B cell (primary cell): ENCODE measurements around the gene GANC. TPM values are rescaled to one million over a fixed set of nuclear protein-coding genes. Genes with fewer than 3 reads are reported as not detected.

Experiments
- ATAC-seq: fragments of 200-7000 bp; cut with Tn5 transposase; one replicate; pipeline ENCODE4 v1.10.0; 2021; ENCODE audit warnings: low read depth, mild to moderate bottlenecking, moderate number of reproducible peaks, moderate library complexity
- CTCF ChIA-PET: fragments of 350-600 bp; sonication (Branson Sonifier 250); formaldehyde crosslinking; loops from one replicate; lab custom pipeline; 2021; ENCODE audit warnings: antibody characterized with exemption, inconsistent platforms; lab: Charles Lee
- POLR2A ChIA-PET: fragments of 350-600 bp; sonication (Branson Sonifier 250); formaldehyde crosslinking; loops from one replicate; lab custom pipeline; 2021; ENCODE audit warnings: antibody characterized with exemption; lab: Charles Lee
- DNase-seq: peaks from one replicate; pipeline ENCODE4 v3.0.0; 2013
- H2AFZ ChIP-seq: 2 replicates; pipeline ENCODE4 v1.6.1; 2012; ENCODE audit warnings: mild to moderate bottlenecking, low read depth, low read length; ENCODE audit not compliant: insufficient read depth, poor library complexity, severe bottlenecking
- H3K27ac ChIP-seq, 2 donors: 1 replicate in 1 of 2; 2 replicates in 1 of 2; pipeline ENCODE4 v1.5.1; 2012 to 2013; ENCODE audit warnings: low read length in 2 of 2, mild to moderate bottlenecking in 2 of 2, moderate library complexity in 1 of 2
- H3K27me3 ChIP-seq, 4 experiments: fragments of 200-600 bp in 1 of 4; sonication (generic) in 1 of 4; replicated peaks in 1 of 4; 1 replicate in 2 of 4; 2 replicates in 2 of 4; pipeline versions ENCODE4 v1.6.1 to v1.7.0; 2013 to 2016; ENCODE audit warnings: low read length in 3 of 4, mild to moderate bottlenecking in 2 of 4, mixed read lengths in 1 of 4, moderate library complexity in 1 of 4; ENCODE audit not compliant: insufficient read depth in 4 of 4, control insufficient read depth in 3 of 4; ENCODE audit errors: control extremely low read depth in 1 of 4
- H3K36me3 ChIP-seq, 2 experiments: replicated peaks in 1 of 2; 1 replicate in 1 of 2; 2 replicates in 1 of 2; pipeline versions ENCODE4 v1.6.1 to v1.7.1; 2013; ENCODE audit warnings: low read length in 1 of 2; ENCODE audit not compliant: insufficient read depth in 2 of 2, control insufficient read depth in 1 of 2; ENCODE audit errors: control extremely low read depth in 1 of 2, extremely low read depth in 1 of 2
- H3K4me1 ChIP-seq, 2 donors: fragments of 200-600 bp in 1 of 2; sonication (generic) in 1 of 2; 1 replicate in 1 of 2; 2 replicates in 1 of 2; pipeline versions ENCODE4 v1.5.1 to v1.6.1; 2013 to 2017; ENCODE audit warnings: low read length in 2 of 2; ENCODE audit not compliant: control insufficient read depth in 2 of 2, insufficient read depth in 2 of 2
- H3K4me2 ChIP-seq: replicated peaks from 2 replicates; pipeline ENCODE3; 2012; ENCODE audit warnings: mild to moderate bottlenecking, low read depth, low read length; ENCODE audit not compliant: poor library complexity, severe bottlenecking
- H3K4me3 ChIP-seq, 5 experiments: fragments of 200-600 bp in 1 of 5; sonication (generic) in 1 of 5; 1 replicate in 3 of 5; 2 replicates in 2 of 5; pipeline versions ENCODE4 v1.5.1 to v1.7.0; 2011 to 2016; ENCODE audit warnings: low read length in 4 of 5, mild to moderate bottlenecking in 4 of 5, low read depth in 2 of 5, control low read depth in 1 of 5, moderate library complexity in 1 of 5; ENCODE audit not compliant: insufficient read depth in 1 of 5; ENCODE audit errors: control extremely low read depth in 1 of 5, extremely low read depth in 1 of 5
- H3K79me2 ChIP-seq: fragments of 200-600 bp; sonication (generic); one replicate; pipeline ENCODE4 v1.6.0; 2016; ENCODE audit warnings: low read length; ENCODE audit not compliant: control insufficient read depth, insufficient read depth
- H3K9ac ChIP-seq: fragments of 200-600 bp; sonication (generic); 2 replicates; pipeline ENCODE4 v1.6.1; 2017; ENCODE audit warnings: mild to moderate bottlenecking, low read length, moderate library complexity
- H3K9me3 ChIP-seq, 3 donors: one replicate each; pipeline versions ENCODE4 v1.6.1 to v1.7.1; 2013; ENCODE audit warnings: low read length in 2 of 3; ENCODE audit not compliant: control insufficient read depth in 2 of 3, insufficient read depth in 1 of 3; ENCODE audit errors: control extremely low read depth in 1 of 3
- H4K20me1 ChIP-seq: 2 replicates; pipeline ENCODE4 v1.6.0; 2012; ENCODE audit warnings: mild to moderate bottlenecking, low read length; ENCODE audit not compliant: insufficient read depth, control insufficient read depth, poor library complexity, severe bottlenecking
- H3K27ac Mint-ChIP-seq: one replicate; pipeline ENCODE4 v1.8.0; 2021; ENCODE audit warnings: mixed read lengths
- H3K27me3 Mint-ChIP-seq: one replicate; pipeline ENCODE4 v1.8.0; 2021; ENCODE audit warnings: mixed read lengths
- H3K4me1 Mint-ChIP-seq: one replicate; pipeline ENCODE4 v1.8.0; 2021; ENCODE audit warnings: mixed read lengths
- H3K4me3 Mint-ChIP-seq: one replicate; pipeline ENCODE4 v1.8.0; 2021; ENCODE audit warnings: mixed read lengths
- H3K9me3 Mint-ChIP-seq: one replicate; pipeline ENCODE4 v1.8.0; 2022; ENCODE audit warnings: mixed read lengths; ENCODE audit not compliant: insufficient read depth
- CTCF ChIP-seq: fragments of 200-600 bp; IDR thresholded peaks from one replicate; pipeline ENCODE4 v1.8.0; 2022; ENCODE audit warnings: antibody characterized with exemption, mild to moderate bottlenecking
- EZH2 ChIP-seq: IDR thresholded peaks from 2 replicates; pipeline ENCODE4 v1.6.1; 2012; ENCODE audit warnings: borderline replicate concordance, low read depth, mild to moderate bottlenecking, moderate library complexity, low read length; ENCODE audit not compliant: insufficient read depth, poor library complexity, severe bottlenecking
- WGBS: methylation state at CpG from one replicate; pipeline ENCODE4 v1.1.5; 2013; ENCODE audit warnings: missing lambda C conversion rate; ENCODE audit not compliant: insufficient coverage; 5-methylcytosine and 5-hydroxymethylcytosine counted together
- intact Hi-C: fragments of 100-400 bp; cut with micrococcal nuclease; formaldehyde crosslinking; loops from one replicate; pipeline ENCODE4 v1.10.0; 2022
- polyA plus RNA-seq: library from polyadenylated mRNA; depleted of rRNA; stranded (reverse); fragments of >200 nt; gene quantifications from 2 replicates; pipeline ENCODE4 v1.2.3, GENCODE V29; 2012
- total RNA-seq, 2 donors: library from RNA; stranded (reverse); fragments of 120-200 nt in 1 of 2; gene quantifications; 1 replicate in 1 of 2; 2 replicates in 1 of 2; pipeline versions ENCODE4 v1.2.3 to v1.2.4, GENCODE V29; 2013 to 2022

The GANC gene
- total and polyA plus RNA-seq, 2 donors (not counting 1 experiment from before 2014, with no cell fraction given) = 43.5 to 122 TPM

DNA sequence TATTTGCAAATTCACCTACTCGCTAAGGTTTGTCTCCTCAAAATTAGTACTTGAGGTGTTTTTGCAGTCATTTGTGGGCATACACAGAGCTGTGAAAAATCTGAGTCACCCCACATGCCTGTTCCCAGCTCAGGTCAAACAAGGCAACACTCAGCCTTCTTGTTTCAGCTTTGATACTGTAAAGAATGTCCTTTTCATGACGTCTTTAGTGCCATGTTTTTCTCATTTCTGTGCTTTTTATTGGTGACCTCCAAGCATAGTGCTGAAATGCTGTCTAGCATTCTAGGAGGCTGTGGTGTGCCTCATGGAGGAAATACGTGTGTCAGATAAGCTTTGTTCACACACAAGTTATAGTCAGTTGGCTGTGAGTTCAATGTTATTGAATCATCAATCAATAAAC, 95.1 kb downstream of the GANC start:
- H3K27ac Mint-ChIP-seq = no peak overlapping the region
- WGBS = 100% methylated on average over 1 of the region's 3 CpGs
- H3K4me3 ChIP-seq = no peak overlapping the region
- no peak overlapping the region for H3K27ac ChIP-seq
- no peak overlapping the region for H3K4me3 Mint-ChIP-seq
- H3K9ac ChIP-seq = no peak overlapping the region
- no peak overlapping the region for H3K4me2 ChIP-seq
- no peaks in the 10 kb centered on the region for H3K9me3 ChIP-seq
- TF ChIP-seq EZH2 (no peak), CTCF (no peak)
- H3K27me3 ChIP-seq = no peaks in the 10 kb centered on the region
- H3K4me1 ChIP-seq = no peaks in the 10 kb centered on the region
- H4K20me1 ChIP-seq = no peaks in the 10 kb centered on the region
- peaks cover 0 to 4% of the 10 kb centered on the region in 2 experiments for H3K36me3 ChIP-seq
- ChIA-PET POLR2A (no interaction called here), CTCF (no interaction called here)
- H3K4me1 Mint-ChIP-seq = no peaks in the 10 kb centered on the region
- H2AFZ ChIP-seq = no peak overlapping the region
- H3K27me3 Mint-ChIP-seq = no peaks in the 10 kb centered on the region
- no peaks in the 10 kb centered on the region for H3K79me2 ChIP-seq
- H3K9me3 Mint-ChIP-seq = peaks cover 3% of the 10 kb centered on the region
- ATAC-seq = no peak
- no peak for DNase-seq
- intact Hi-C loops = no loop called here

DNA sequence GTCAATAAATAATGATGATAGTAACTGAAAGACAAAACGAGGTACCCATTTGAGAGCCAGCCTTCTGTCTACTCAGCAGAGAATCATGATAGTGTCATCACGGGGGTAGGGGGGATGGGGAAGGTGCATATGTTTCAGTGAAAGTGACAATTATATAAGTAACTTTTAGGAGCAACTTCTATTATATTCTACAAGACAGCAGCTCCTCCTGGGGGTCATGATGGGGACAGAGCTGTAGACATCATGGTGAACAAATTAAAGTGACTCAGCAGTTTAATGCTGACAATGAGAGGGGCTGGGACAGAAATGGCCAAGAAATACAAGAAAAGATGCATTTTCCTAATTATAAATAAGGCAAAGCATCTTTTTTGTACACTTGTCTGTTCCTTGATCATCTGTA, 98.1 kb downstream of the GANC start:
- H3K27ac ChIP-seq = no peak overlapping the region
- no peak for ATAC-seq
- Mint-ChIP-seq H3K4me3 (no peak overlapping the region), H3K27ac (no peak overlapping the region), H3K9me3 (peaks cover 3% of the 10 kb centered on the region), H3K27me3 (no peaks in the 10 kb centered on the region), H3K4me1 (no peaks in the 10 kb centered on the region)
- no peak overlapping the region for H3K4me2 ChIP-seq
- H3K27me3 ChIP-seq = no peaks in the 10 kb centered on the region
- no CpG with 5 or more reads among the region's 2 CpGs for WGBS
- no peak for TF ChIP-seq EZH2
- no peak for TF ChIP-seq CTCF
- H3K79me2 ChIP-seq = no peaks in the 10 kb centered on the region
- no peaks in the 10 kb centered on the region for H3K9me3 ChIP-seq
- H2AFZ ChIP-seq = no peak overlapping the region
- no peak overlapping the region for H3K9ac ChIP-seq
- ChIA-PET POLR2A (no interaction called here), CTCF (no interaction called here)
- no peaks in the 10 kb centered on the region for H4K20me1 ChIP-seq
- intact Hi-C loops = no loop called here
- H3K36me3 ChIP-seq = peaks cover 0 to 6% of the 10 kb centered on the region in 2 experiments
- DNase-seq = no peak
- H3K4me3 ChIP-seq = no peak overlapping the region
- H3K4me1 ChIP-seq = no peaks in the 10 kb centered on the region
